ENCODE data around the gene SLC44A3. TPM values are rescaled to one million over a fixed set of nuclear protein-coding genes. Genes with fewer than 3 reads are reported as not detected.

The SLC44A3 gene
- total and polyA plus RNA-seq, 2 of the 8 experiments (the other 6 are each of a cell fraction or from before 2014, with no cell fraction given): 4.2 to 5.0 TPM

GRCh38 chr1:94843430-94843829 lies 23.3 kb downstream of the SLC44A3 start:
- H3K36me3 ChIP-seq (ENCODE audit: control insufficient read depth in 2 of 4, insufficient read depth in 4 of 4, low read length in 3 of 4): no peaks in the 10 kb centered on the region
- no peak overlapping the region for H4K5ac ChIP-seq (ENCODE audit: insufficient read length, low read depth, low read length)
- no peaks in the 10 kb centered on the region for H3K9me3 ChIP-seq (ENCODE audit: insufficient read depth in 2 of 2, low read depth in 1 of 2, low read length in 1 of 2)
- WGBS, 2 experiments (ENCODE audit: extremely low coverage in 1 of 2, insufficient coverage in 1 of 2, insufficient read length in 1 of 2, insufficient replicate concordance in 2 of 2, low coverage in 1 of 2, low lambda C conversion rate in 2 of 2, missing lambda C conversion rate in 1 of 2): 94% methylated on average over 6 of the region's 6 CpGs; no CpG with 5 or more reads in 1 of the 2 experiments
- ChIA-PET CTCF (ENCODE audit: partially characterized antibody) (interaction anchor here (1.2 kb wide), 1 partner anchor 8 kb away, joined by 3 read pairs; no protein-coding TSS in a partner anchor), POLR2A (ENCODE audit: partially characterized antibody) (interaction anchor here (1.1 kb wide), 1 partner anchor 11 kb away, joined by 4 read pairs; no protein-coding TSS in a partner anchor)
- H3K56ac ChIP-seq (replicated peaks; ENCODE audit: insufficient read length, low read depth, low read length): no peak overlapping the region
- TF ChIP-seq CEBPB (IDR thresholded peaks at IDR 0.05; ENCODE audit: low read depth, low read length) (no peak), POU5F1 (IDR thresholded peaks at IDR 0.05; ENCODE audit: low read depth, low read length) (no peak), SP1 (IDR thresholded peaks at IDR 0.05; ENCODE audit: low read depth, low read length) (no peak), MAX (IDR thresholded peaks at IDR 0.05) (no peak), CHD2 (IDR thresholded peaks at IDR 0.05; ENCODE audit: low read length) (no peak), YY1 (IDR thresholded peaks at IDR 0.05; ENCODE audit: low read depth, low read length) (no peak), TBP (IDR thresholded peaks at IDR 0.05; ENCODE audit: low read depth, low read length) (no peak), SIX5 (IDR thresholded peaks at IDR 0.05; ENCODE audit: low read depth, low read length) (no peak), ATF2 (IDR thresholded peaks at IDR 0.05; ENCODE audit: low read length) (no peak)
- no peaks in the 10 kb centered on the region for H3K27me3 ChIP-seq (replicated peaks in 1 of 4; ENCODE audit: control insufficient read depth in 3 of 4, extremely low read depth in 1 of 4, insufficient read depth in 3 of 4, low read length in 3 of 4)
- no peak overlapping the region for H3K4me3 ChIP-seq (ENCODE audit: extremely low read depth in 1 of 4, insufficient read depth in 2 of 4, low read depth in 3 of 4, low read length in 4 of 4)
- no peak overlapping the region for H2BK15ac ChIP-seq (ENCODE audit: low read length)
- no peak overlapping the region for H3K23ac ChIP-seq (ENCODE audit: insufficient read length)
- DNase-seq (ENCODE audit: low read depth in 1 of 2, low spot score in 2 of 2): no peak
- FAIRE-seq: no peak
- no peak overlapping the region for H2BK12ac ChIP-seq (ENCODE audit: low read depth, low read length)
- no peak overlapping the region for H3K4ac ChIP-seq (replicated peaks; ENCODE audit: insufficient read length, low read depth, low read length)
- H3K79me2 ChIP-seq (ENCODE audit: control insufficient read depth in 1 of 2, insufficient read depth in 2 of 2, low read length in 2 of 2): no peaks in the 10 kb centered on the region
- no peaks in the 10 kb centered on the region for H3K23me2 ChIP-seq (ENCODE audit: low read depth, low read length)
- no peak overlapping the region for H2BK20ac ChIP-seq (ENCODE audit: low read length)
- no peaks in the 10 kb centered on the region for H3K79me1 ChIP-seq (ENCODE audit: low read depth, low read length)
- H2BK120ac ChIP-seq (replicated peaks; ENCODE audit: low read depth, low read length): no peak overlapping the region
- no peaks in the 10 kb centered on the region for H3K4me1 ChIP-seq (replicated peaks in 1 of 4; ENCODE audit: control insufficient read depth in 3 of 4, insufficient read depth in 4 of 4, low read length in 3 of 4)
- H3K14ac ChIP-seq (ENCODE audit: insufficient read length): no peak overlapping the region
- H2AFZ ChIP-seq (ENCODE audit: low read length): no peak overlapping the region
- no peak overlapping the region for H4K8ac ChIP-seq (ENCODE audit: extremely low read depth, insufficient read depth, low read length)
- H4K91ac ChIP-seq (replicated peaks; ENCODE audit: insufficient read length, low read length): no peak overlapping the region
- no peaks in the 10 kb centered on the region for H4K20me1 ChIP-seq (replicated peaks in 1 of 2; ENCODE audit: control insufficient read depth in 1 of 2, insufficient read depth in 2 of 2, low read length in 2 of 2)
- H3K4me2 ChIP-seq (ENCODE audit: insufficient read depth in 1 of 2, low read depth in 2 of 2, low read length in 2 of 2): no peak overlapping the region
- H2BK5ac ChIP-seq (ENCODE audit: low read depth, low read length): no peak overlapping the region
- no peak overlapping the region for H2AK5ac ChIP-seq (ENCODE audit: low read depth, low read length)
- no peak overlapping the region for H3K18ac ChIP-seq (ENCODE audit: extremely low read depth, low read length)
- H3K27ac ChIP-seq (ENCODE audit: low read depth, low read length): no peak overlapping the region
- H3K9ac ChIP-seq (replicated peaks in 1 of 4; ENCODE audit: extremely low read depth in 1 of 4, low read depth in 3 of 4, low read length in 3 of 4): no peak overlapping the region

Data from H1 (cell line).